ENCODE data around the gene ALS2CL. TPM values are rescaled to one million over a fixed set of nuclear protein-coding genes. Genes with fewer than 3 reads are reported as not detected.
A peak's percentile ranks its signal among the peaks of the same experiment; 100 is the strongest.

The ALS2CL gene
- total RNA-seq, 1 experiment from 2014 or later, result 4.9 TPM

DNA sequence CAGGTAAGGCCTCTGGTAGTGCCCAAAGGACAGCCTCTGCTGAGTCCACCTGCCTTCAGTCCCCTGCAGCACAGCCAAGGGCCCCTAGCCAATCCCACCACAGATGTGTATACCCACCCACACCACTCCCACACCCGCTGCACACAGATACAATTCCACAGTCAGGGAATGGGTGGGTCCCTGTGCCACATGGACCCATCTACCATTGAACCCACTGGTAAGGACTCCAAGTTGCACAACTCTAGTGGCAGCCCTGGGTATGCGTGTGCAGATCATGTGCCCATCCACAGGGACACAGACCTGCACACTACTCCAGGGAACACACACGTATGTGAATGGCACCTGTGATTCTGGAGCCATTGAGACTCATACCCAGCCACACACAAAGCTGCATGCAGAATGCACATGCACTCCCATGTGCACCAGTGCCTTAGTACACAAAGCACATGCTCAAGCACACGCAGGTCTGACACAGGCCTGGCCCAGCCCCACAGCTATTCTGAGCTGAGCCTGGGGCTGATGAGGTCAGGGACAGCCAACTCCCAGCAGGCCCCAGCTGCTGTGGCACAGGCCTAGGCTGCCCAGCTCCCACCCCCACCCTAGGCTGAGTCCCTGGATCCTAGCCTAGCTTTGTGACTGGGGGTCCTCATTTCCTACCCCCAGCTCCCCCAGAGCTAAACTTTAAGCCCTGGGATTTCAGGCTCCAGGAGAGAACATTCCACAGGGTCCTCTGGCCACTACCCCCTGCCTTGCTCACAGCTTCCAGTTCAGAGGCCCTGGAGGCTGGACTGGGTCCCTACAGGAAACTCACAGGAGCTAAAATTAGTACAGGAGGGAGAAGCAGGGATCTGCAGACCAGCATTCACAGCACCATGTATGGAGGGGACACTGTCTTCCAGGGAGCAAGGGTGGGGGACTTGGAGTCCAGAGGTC is 2.7 kb upstream of the ALS2CL start:
- Mint-ChIP-seq H3K27ac (peak overlapping the region in 1 of 3 experiments; percentile 62; a peak in 1 of 7 replicates), H3K9me3 (no peaks in the 10 kb centered on the region), H3K4me3 (no peak overlapping the region)

More for the DNA sequence above, 2.7 kb upstream of the ALS2CL start:
- Histone ChIP-seq H3T11ph (ENCODE audit: low read length) (no peak overlapping the region), H3K4ac (ENCODE audit: low read depth, low read length) (no peak overlapping the region), H3K56ac (ENCODE audit: insufficient read length, low read depth, low read length) (no peak overlapping the region), H3K27me3 (ENCODE audit: insufficient read depth, low read length) (peaks cover 4% of the 10 kb centered on the region; the same call in 1 of the 2 replicates), H2BK5ac (ENCODE audit: insufficient read length, low read length) (no peak overlapping the region), H3K9me3 (ENCODE audit: control insufficient read depth, low read depth, low read length) (no peaks in the 10 kb centered on the region), H3K9ac (ENCODE audit: extremely low read depth, insufficient read length, low read length) (no peak overlapping the region), H3K14ac (ENCODE audit: insufficient read depth, low read length) (no peak overlapping the region), H3K18ac (ENCODE audit: insufficient read length, low read depth, low read length) (no peak overlapping the region), H3K23me2 (ENCODE audit: insufficient read length, low read depth, low read length, poor library complexity, severe bottlenecking) (peaks cover 8% of the 10 kb centered on the region), H4K20me1 (ENCODE audit: control insufficient read depth, insufficient read depth, insufficient read length) (no peaks in the 10 kb centered on the region), H4K91ac (ENCODE audit: insufficient read length, low read depth, low read length) (no peak overlapping the region), H3K23ac (ENCODE audit: insufficient read length, low read depth, low read length) (no peak overlapping the region), H3K27ac (ENCODE audit: insufficient read length, low read depth, low read length) (no peak overlapping the region), H3K4me1 (ENCODE audit: insufficient read depth, low read length) (no peaks in the 10 kb centered on the region; the same call in 1 of the 2 replicates), H2AK5ac (ENCODE audit: insufficient read length, low read length) (no peak overlapping the region), H2AFZ (ENCODE audit: low read length) (no peak overlapping the region), H2BK20ac (ENCODE audit: low read depth, low read length, poor library complexity, severe bottlenecking) (no peak overlapping the region), H3K79me2 (ENCODE audit: insufficient read depth, low read length) (no peaks in the 10 kb centered on the region), H3K4me2 (ENCODE audit: insufficient read depth, insufficient read length, low read length) (no peak overlapping the region), H2BK120ac (ENCODE audit: low read depth, low read length, poor library complexity, severe bottlenecking) (no peak overlapping the region), H4K5ac (ENCODE audit: insufficient read length, low read depth, low read length) (no peak overlapping the region), H3K79me1 (ENCODE audit: insufficient read depth, low read depth, low read length, poor library complexity, severe bottlenecking) (no peaks in the 10 kb centered on the region), H2BK15ac (ENCODE audit: low read depth, low read length) (no peak overlapping the region), H2BK12ac (ENCODE audit: insufficient read length, low read depth, low read length) (no peak overlapping the region), H4K8ac (replicated peaks; ENCODE audit: insufficient read length, low read depth, low read length) (no peak overlapping the region)
- DNase-seq, result no peak
- Mint-ChIP-seq H3K4me1 (peaks cover 16 to 17% of the 10 kb centered on the region in 2 experiments), H3K36me3 (ENCODE audit: insufficient read depth in 1 of 3, low read depth in 3 of 3) (no peaks in the 10 kb centered on the region; a peak in 1 of 7 replicates), H3K27me3 (ENCODE audit: low read depth) (peaks cover 38% of the 10 kb centered on the region)
- TF ChIP-seq, protein P1, sequence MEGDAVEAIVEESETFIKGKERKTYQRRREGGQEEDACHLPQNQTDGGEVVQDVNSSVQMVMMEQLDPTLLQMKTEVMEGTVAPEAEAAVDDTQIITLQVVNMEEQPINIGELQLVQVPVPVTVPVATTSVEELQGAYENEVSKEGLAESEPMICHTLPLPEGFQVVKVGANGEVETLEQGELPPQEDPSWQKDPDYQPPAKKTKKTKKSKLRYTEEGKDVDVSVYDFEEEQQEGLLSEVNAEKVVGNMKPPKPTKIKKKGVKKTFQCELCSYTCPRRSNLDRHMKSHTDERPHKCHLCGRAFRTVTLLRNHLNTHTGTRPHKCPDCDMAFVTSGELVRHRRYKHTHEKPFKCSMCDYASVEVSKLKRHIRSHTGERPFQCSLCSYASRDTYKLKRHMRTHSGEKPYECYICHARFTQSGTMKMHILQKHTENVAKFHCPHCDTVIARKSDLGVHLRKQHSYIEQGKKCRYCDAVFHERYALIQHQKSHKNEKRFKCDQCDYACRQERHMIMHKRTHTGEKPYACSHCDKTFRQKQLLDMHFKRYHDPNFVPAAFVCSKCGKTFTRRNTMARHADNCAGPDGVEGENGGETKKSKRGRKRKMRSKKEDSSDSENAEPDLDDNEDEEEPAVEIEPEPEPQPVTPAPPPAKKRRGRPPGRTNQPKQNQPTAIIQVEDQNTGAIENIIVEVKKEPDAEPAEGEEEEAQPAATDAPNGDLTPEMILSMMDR (conservative IDR thresholded peaks at IDR 0.05), result no peak
- no CpG with 5 or more reads among the region's 4 CpGs for WGBS (ENCODE audit: extremely low coverage, insufficient read length, low lambda C conversion rate)
